HG03378 (cell line): Measurements from ENCODE around the gene KLHL1.

Source experiments
- ATAC-seq: cut with Tn5 transposase; IDR thresholded peaks from one replicate; pipeline ENCODE4 v1.9.1; 2021; ENCODE audit warnings: mild to moderate bottlenecking, moderate library complexity; ENCODE audit not compliant: unreplicated experiment

Gene KLHL1

GRCh38 chr13:69704311-69704710, 403.9 kb downstream of the KLHL1 start:
- no peak for ATAC-seq

GRCh38 chr13:69690999-69691398, 417.3 kb downstream of the KLHL1 start:
- ATAC-seq: no peak

- ATAC-seq: no peak
Observed at GRCh38 chr13:69683921-69684686, 424.1 kb downstream of the KLHL1 start.

GRCh38 chr13:69681722-69682121, 426.5 kb downstream of the KLHL1 start:
- ATAC-seq: no peak

DNA sequence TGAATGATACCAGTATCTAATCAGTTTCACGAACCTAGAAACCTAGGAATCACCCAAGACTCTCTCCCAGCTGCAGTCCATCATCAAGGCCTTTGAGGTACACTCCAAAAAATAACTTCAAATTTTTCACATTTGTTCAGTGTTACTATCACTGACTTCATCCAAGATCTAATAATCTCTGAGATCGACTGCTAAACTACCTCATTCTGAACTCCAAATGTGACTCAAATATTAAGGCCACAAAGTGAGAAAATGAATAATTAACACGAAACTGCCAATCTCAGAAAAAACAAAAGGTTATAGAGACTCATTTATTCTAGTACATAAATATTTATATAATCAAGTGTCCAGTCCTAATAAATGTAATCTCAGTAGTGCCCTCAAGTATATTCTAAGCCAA, 430.9 kb downstream of the KLHL1 start:
- ATAC-seq: no peak

- no peak for ATAC-seq
Observed at GRCh38 chr13:69676286-69676685, 432.0 kb downstream of the KLHL1 start.

DNA sequence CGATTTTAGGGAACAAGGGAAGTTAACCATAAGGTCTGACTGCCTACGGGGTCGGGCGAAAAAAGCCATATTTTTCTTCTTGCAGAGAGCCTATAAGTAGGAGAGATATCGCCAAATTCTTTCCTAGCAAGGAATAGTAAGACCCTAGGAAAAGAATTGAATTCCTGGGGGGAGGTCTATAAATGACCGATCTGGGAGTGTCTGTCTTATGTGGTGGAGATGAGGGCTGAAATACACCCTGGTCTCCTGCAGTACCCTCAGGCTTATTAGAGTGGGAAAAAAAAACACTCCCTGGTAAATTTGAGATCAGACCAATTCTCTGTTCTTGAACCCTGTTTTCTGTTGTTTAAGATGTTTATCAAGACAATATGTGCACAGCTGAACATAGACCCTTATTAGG, 448.1 kb downstream of the KLHL1 start:
- no peak for ATAC-seq

DNA sequence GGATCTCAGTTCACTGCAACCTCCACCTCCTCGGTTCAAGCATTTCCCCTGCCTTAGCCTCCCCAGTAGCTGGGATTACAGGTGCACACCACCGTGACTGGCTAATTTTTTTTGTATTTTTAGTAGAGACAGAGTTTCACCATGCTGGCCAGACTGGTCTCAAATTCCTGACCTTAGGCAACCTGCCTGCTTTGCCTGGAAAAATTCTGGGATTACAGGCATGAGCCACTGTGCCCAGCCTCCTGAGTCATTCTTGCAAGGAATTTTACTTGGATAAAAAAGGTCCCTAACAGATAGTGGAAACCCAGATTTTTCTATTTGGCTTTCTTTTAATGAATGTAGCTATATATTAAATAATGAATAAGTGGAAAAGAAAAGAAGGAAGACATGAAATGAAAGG, 450.6 kb downstream of the KLHL1 start:
- no peak for ATAC-seq

DNA sequence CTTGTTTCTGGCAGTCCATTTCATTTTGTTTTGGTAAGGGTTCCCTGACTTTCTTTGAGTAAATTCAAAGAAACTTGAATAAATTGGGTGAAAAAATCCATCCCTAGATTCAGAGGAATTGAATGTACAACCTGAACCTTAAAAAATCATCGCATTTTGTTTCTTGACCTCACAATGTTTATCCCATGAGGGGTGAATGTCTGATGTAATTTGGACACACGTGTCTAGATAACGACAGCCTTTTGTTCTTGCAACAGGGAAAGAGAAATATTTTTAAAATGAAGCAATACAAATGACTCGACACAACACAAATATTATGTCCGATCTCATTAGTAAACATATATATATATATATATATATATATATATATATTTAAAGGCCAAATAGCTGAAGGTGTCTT, 453.9 kb downstream of the KLHL1 start:
- ATAC-seq: no peak
